22Rv1 (cell line): ENCODE data around the gene OLFM2.

ENCODE experiments used
- H3K27ac ChIP-seq: fragments of 450-650 bp; 2 replicates; pipeline ENCODE4 v1.5.1; 2017
- ZFX ChIP-seq: fragments of 450-650 bp; IDR thresholded peaks from 2 replicates; pipeline ENCODE4 v1.6.1; 2017; ENCODE audit warnings: antibody characterized with exemption, borderline replicate concordance
- TF ChIP-seq, protein P1 (sequence below): fragments of 450-650 bp; IDR thresholded peaks from 2 replicates; pipeline ENCODE4 v1.5.1; 2017; ENCODE audit warnings: mild to moderate bottlenecking

OLFM2 gene

DNA sequence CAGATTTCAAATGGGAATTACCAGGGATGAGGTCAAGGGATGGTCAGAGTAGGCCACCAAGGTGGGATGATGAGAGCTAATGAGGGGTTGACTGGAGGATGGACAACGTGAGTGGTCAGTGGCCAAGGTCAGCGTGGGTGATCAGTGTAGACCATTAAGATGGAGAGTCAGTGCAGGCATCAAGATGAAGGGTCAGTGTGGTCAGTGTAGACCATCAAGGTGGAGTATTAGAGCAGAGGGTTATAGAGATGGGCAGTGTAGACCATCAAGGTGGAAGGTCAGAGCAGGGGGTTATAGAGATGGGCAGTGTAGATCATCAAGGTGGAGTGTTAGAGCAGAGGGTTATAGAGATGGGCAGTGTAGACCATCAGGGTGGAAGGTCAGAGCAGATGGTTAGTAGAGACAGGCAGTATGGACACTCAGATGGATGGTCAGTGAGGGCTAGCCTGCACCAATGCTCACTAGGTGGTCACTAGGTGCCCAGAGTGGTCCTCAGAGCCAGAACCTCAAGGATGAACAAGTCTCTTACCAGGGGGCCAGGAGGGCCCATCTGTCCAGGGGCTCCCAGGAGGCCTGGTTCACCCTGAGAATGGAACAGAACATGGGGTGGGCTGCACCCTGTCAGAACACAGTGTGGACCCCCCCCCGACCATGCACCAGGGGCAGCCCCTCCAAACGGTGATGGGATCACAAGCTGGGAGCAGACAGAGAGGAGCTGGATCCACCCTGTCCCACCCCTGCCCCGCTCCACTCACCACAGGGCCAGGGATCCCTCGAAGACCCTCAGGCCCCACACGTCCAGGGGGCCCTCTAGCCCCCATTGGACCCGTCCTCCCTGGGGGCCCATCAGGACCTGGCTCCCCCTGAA, 32.7 kb upstream of the OLFM2 start:
- TF ChIP-seq, protein P1, sequence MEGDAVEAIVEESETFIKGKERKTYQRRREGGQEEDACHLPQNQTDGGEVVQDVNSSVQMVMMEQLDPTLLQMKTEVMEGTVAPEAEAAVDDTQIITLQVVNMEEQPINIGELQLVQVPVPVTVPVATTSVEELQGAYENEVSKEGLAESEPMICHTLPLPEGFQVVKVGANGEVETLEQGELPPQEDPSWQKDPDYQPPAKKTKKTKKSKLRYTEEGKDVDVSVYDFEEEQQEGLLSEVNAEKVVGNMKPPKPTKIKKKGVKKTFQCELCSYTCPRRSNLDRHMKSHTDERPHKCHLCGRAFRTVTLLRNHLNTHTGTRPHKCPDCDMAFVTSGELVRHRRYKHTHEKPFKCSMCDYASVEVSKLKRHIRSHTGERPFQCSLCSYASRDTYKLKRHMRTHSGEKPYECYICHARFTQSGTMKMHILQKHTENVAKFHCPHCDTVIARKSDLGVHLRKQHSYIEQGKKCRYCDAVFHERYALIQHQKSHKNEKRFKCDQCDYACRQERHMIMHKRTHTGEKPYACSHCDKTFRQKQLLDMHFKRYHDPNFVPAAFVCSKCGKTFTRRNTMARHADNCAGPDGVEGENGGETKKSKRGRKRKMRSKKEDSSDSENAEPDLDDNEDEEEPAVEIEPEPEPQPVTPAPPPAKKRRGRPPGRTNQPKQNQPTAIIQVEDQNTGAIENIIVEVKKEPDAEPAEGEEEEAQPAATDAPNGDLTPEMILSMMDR = no peak
- TF ChIP-seq ZFX = no peak

DNA sequence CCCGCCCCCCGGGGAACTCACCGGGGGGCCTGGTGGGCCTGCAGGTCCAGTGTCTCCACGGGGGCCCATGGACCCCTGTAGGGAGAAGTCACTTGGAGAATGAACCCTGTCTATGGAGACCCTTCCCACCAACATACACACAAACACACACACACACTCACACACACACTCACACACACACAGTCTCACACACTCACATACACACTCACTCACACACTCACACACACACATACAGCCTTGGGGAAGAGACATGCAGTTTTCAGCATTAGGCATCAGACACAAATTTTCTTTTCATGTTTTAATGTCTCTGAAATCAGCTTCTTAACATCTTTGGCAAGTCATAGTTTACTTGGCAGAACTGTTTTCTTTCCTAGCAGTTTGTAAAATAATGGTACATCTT, 31.0 kb upstream of the OLFM2 start:
- H3K27ac ChIP-seq = no peak overlapping the region
- TF ChIP-seq ZFX = no peak

More for the DNA sequence above, 32.7 kb upstream of the OLFM2 start:
- no peak overlapping the region for H3K27ac ChIP-seq

DNA sequence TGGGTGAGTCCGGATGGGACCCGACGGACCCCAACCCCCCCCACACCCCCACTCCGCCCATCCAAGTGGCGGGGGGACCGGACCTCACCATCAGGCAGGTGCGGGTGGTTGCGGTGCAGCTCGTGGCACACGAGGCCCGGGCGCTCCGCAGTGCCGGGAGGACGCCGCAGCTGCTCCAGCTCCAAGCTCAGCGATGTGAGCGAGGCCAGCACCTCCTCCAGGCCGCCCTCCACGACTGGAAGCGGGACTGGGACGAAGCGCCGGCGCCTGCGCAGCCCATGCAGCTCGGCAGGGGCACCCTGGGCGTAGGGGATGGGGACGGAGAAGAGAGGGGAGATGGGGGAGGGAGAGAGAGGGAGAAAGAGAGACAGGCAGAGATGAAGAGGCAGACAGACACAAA, 30.1 kb upstream of the OLFM2 start:
- TF ChIP-seq ZFX = no peak
- TF ChIP-seq, protein P1 = no peak
- H3K27ac ChIP-seq = no peak overlapping the region

DNA sequence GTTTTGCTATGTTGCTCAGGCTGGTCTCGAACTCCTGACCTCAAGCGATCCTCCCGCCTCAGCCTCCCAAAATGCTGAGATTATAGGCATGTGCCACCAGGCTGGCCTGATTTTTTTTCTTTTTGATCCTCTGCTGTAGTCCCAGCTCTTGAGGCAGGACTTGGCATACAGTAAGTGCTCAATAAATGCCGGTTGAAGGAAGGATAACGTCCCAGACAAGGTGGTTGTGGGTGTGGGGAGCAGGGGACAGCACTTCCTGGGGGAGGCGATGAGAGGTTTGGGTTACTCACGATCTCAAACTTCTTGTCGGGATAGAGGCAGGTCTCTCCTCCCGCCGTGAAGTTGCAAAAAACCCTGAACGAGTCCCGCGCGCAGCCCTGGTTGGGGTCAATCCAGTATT, 29.7 kb upstream of the OLFM2 start:
- H3K27ac ChIP-seq = no peak overlapping the region
- no peak for TF ChIP-seq ZFX
- TF ChIP-seq, protein P1 = no peak

DNA sequence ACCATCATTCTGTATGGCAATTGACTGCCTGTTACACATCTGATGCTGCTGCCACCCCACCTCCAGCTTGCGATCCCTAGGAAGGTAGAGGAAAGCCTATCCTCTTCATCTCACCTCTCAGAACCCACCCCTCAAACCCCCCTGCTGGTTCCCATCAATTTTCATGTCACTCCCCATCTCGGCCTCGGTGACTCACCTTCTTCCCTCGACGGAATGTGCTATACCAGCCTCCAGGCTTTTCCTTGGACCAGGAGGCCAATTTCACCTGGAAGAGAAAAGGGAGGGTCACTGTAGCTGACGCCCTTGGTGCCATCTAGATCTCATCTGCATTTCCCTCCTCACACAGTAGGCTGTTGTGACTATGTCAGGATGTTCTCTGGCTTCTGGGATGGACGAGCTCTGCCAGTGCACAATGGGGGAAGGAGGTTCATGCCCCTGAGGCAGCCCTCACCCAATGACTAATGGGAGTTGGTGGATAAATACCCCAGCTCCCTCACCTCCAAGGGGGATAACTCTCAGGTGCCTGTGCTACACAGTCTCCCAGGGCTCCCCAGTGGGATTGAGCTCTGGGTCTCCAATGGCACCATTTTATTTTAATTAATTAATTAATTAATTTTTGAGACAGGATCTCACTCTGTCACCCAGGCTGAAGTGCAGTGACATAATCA, 26.4 kb upstream of the OLFM2 start:
- H3K27ac ChIP-seq = no peak overlapping the region
- TF ChIP-seq, protein P1 = no peak
- TF ChIP-seq ZFX = no peak

DNA sequence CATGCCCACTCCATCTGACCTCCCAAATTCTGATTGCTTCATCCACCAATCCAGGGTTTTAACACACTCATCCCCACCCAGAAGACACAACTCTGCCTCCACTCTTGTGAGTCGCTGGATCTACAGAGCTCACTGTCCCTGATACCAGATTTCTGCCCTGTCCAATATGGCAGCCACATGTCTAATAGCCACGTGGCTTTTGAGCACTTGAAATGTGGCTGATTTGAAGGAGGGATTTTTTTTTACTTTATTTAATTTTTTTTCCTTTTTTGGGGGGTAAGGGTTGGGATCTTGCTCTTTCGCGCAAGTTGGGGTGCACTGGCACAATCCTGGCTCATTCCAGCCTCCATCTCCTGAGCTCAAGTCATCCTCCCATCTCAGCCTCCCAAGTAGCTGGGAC, 24.8 kb upstream of the OLFM2 start:
- H3K27ac ChIP-seq = no peak overlapping the region
- TF ChIP-seq, protein P1 = no peak

DNA sequence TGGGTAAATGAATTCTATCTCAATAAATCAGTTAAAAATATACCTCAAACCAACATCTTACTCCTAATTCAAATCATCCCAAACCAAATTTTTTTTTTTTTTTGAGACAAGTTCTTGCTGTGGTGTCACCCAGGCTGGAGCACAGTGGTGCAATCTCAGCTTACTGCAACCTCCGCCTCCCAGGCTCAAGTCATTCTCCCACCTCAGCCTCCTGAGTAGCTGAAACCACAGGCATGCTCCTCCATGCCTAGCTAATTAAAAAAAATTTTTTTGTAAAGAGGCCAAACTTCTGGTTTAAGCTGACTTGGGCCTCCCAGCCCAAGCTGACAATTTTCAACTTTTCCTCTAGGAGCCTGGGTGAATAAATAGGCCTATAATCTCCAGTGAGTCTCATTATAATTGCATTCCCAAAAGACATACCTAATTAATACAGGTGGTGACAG, 22.1 kb upstream of the OLFM2 start:
- TF ChIP-seq ZFX = no peak
- TF ChIP-seq, protein P1 = no peak
- no peak overlapping the region for H3K27ac ChIP-seq
